Spleen (tissue), 11 donors: Measurements from ENCODE around the gene EIPR1. TPM values are rescaled to one million over a fixed set of nuclear protein-coding genes. Genes with fewer than 3 reads are reported as not detected.
"Not testable (repeated sequence)": the region's sequence is repeated elsewhere in the genome, so short reads cannot be mapped to it uniquely, and the experiment has no call there.

Experiments used
- DNase-seq: peaks from one replicate; pipeline ENCODE4 v3.0.0-alpha.2; 2020
- H3K27ac ChIP-seq, 8 donors: fragments of 200-600 bp; sonication (generic) in 7 of 8; 1 replicate in 4 of 8; 2 replicates in 4 of 8; pipeline versions ENCODE4 v1.5.0 to v1.8.0; 2016 to 2021; ENCODE audit warnings: inconsistent platforms in 4 of 8, mild to moderate bottlenecking in 4 of 8, moderate library complexity in 1 of 8
- H3K27me3 ChIP-seq, 7 donors: fragments of 200-600 bp; sonication (generic) in 6 of 7; replicated peaks in 1 of 7; 1 replicate in 4 of 7; 2 replicates in 3 of 7; pipeline versions ENCODE4 v1.5.0 to v1.8.0; 2016 to 2021; ENCODE audit warnings: inconsistent platforms in 3 of 7, mild to moderate bottlenecking in 1 of 7
- H3K36me3 ChIP-seq, 6 donors: fragments of 200-600 bp; sonication (generic) in 5 of 6; 1 replicate in 4 of 6; 2 replicates in 2 of 6; pipeline versions ENCODE4 v1.5.0 to v1.8.0; 2016 to 2021; ENCODE audit warnings: inconsistent platforms in 2 of 6
- H3K4me1 ChIP-seq, 6 donors: fragments of 200-600 bp; sonication (generic) in 5 of 6; 1 replicate in 3 of 6; 2 replicates in 3 of 6; pipeline versions ENCODE4 v1.5.0 to v1.8.0; 2016 to 2021; ENCODE audit warnings: inconsistent platforms in 3 of 6
- H3K4me3 ChIP-seq, 8 donors: fragments of 200-600 bp; sonication (generic) in 7 of 8; 1 replicate in 4 of 8; 2 replicates in 4 of 8; pipeline versions ENCODE4 v1.5.0 to v1.8.0; 2016 to 2021; ENCODE audit warnings: inconsistent platforms in 4 of 8, mild to moderate bottlenecking in 4 of 8, moderate library complexity in 2 of 8
- H3K9me3 ChIP-seq, 8 donors: fragments of 200-600 bp; sonication (generic) in 7 of 8; 1 replicate in 4 of 8; 2 replicates in 4 of 8; pipeline versions ENCODE4 v1.5.0 to v1.8.0; 2016 to 2021; ENCODE audit warnings: inconsistent platforms in 4 of 8
- CTCF ChIP-seq, 11 experiments: fragments of 200-600 bp in 7 of 11; fragments of 450-650 bp in 4 of 11; sonication (generic) in 4 of 11; IDR thresholded peaks in 8 of 11; conservative IDR thresholded peaks in 3 of 11; 1 replicate in 7 of 11; 2 replicates in 4 of 11; pipeline versions ENCODE4 v1.4.0 to v1.8.0; 2016 to 2021; ENCODE audit warnings: antibody characterized with exemption in 11 of 11, inconsistent platforms in 4 of 11, mild to moderate bottlenecking in 1 of 11
- POLR2A ChIP-seq, 3 donors: fragments of 450-650 bp; IDR thresholded peaks; one replicate each; pipeline ENCODE4 v1.5.1; 2017; ENCODE audit warnings: antibody characterized with exemption in 3 of 3, mild to moderate bottlenecking in 1 of 3
- POLR2AphosphoS5 ChIP-seq, 3 donors: sonication (generic); formaldehyde crosslinking; IDR thresholded peaks; one replicate each; pipeline ENCODE4 v1.5.1; 2017; ENCODE audit warnings: antibody characterized with exemption in 3 of 3
- WGBS, 5 donors: extraction: QIAGEN DNeasy Blood & Tissue Kit in 3 of 5; methylation state at CpG; one replicate each; pipeline versions ENCODE4 v1.1.5 to v1.1.7; 2013 to 2018; 5-methylcytosine and 5-hydroxymethylcytosine counted together
- intact Hi-C: fragments of 100-400 bp; cut with DNase I; formaldehyde crosslinking; loops from one replicate; pipeline ENCODE4 v1.15.0; 2023; ENCODE audit warnings: low total_unique reads
- polyA plus RNA-seq, 3 donors: library from polyadenylated mRNA; stranded (reverse); fragments of 200-250 nt; gene quantifications; one replicate each; pipeline ENCODE4 v1.2.1, GENCODE V29; 2013
- total RNA-seq, 7 donors: library from RNA; depleted of rRNA in 3 of 7; stranded (reverse); fragments of >200 nt in 3 of 7; fragmentation: NEBNext Ultra II Directional in 4 of 7; extraction: Animal tissue kit (Norgen Biotek cat#: 25700) in 4 of 7; gene quantifications; one replicate each; pipeline versions ENCODE4 v1.1.0 to v1.2.1, GENCODE V29; 2016 to 2021
- donor health status: healthy with polysubstance abuse.
- donor health status: DM: no; HTN: no; CAD: no; lungs with moderate emphysema.
- donor health status: DM: no; HTN: no; CAD: no.
- donor health status: Bipolar disorder and iron deficiency.
- donor health status: healthy.
- donor health status: DM: no; HTN: no; CAD: no.
- donor health status: DM: yes; HTN: yes; CAD: no.

The EIPR1 gene
- total and polyA plus RNA-seq, 10 donors, result 16.1 to 60.1 (median 26.3) TPM

GRCh38 chr2:3289171-3289515 is 88.5 kb downstream of the EIPR1 start:
- no peak for TF ChIP-seq POLR2AphosphoS5 (IDR thresholded peaks at IDR 0.05)
- no peak for TF ChIP-seq CTCF (IDR thresholded peaks at IDR 0.05 in 8 of 11, conservative IDR thresholded peaks at IDR 0.05 in 3 of 11)
- TF ChIP-seq POLR2A (IDR thresholded peaks at IDR 0.05), result no peak
- H3K4me1 ChIP-seq, result peaks cover 0 to 7% (median 0%) of the 10 kb centered on the region in 6 donors
- DNase-seq, result no peak
- no peak overlapping the region for H3K27ac ChIP-seq
- WGBS, 5 donors, result 94 to 95% (median 94%) methylated on average over 9 of the region's 9 CpGs
- H3K36me3 ChIP-seq, result peaks cover 0 to 28% (median 0%) of the 10 kb centered on the region in 6 donors
- H3K4me3 ChIP-seq, result no peak overlapping the region
- peaks cover 0 to 5% (median 0%) of the 10 kb centered on the region in 8 donors for H3K9me3 ChIP-seq
- intact Hi-C loops, result no loop called here
- no peaks in the 10 kb centered on the region for H3K27me3 ChIP-seq

- peak; percentile 69 for DNase-seq
- H3K36me3 ChIP-seq, result peaks cover 0 to 28% (median 0%) of the 10 kb centered on the region in 6 donors
- no peak overlapping the region for H3K4me3 ChIP-seq
- H3K9me3 ChIP-seq, result peaks cover 0 to 5% (median 0%) of the 10 kb centered on the region in 8 donors
- no peak overlapping the region for H3K27ac ChIP-seq
- WGBS, 5 donors, result 91 to 96% (median 92%) methylated on average over 20 of the region's 20 CpGs
- no peak for TF ChIP-seq CTCF (IDR thresholded peaks at IDR 0.05 in 8 of 11, conservative IDR thresholded peaks at IDR 0.05 in 3 of 11)
- intact Hi-C loops, result no loop called here
- H3K27me3 ChIP-seq, result no peaks in the 10 kb centered on the region
- peaks cover 0 to 7% (median 0%) of the 10 kb centered on the region in 6 donors for H3K4me1 ChIP-seq
These were observed 89.0 kb downstream of the EIPR1 start for GRCh38 chr2:3288470-3289170.

- Histone ChIP-seq H3K4me3 (no peak overlapping the region), H3K36me3 (peaks cover 0 to 28% (median 0%) of the 10 kb centered on the region in 6 donors), H3K27ac (no peak overlapping the region), H3K9me3 (peaks cover 0 to 5% (median 0%) of the 10 kb centered on the region in 8 donors), H3K4me1 (peaks cover 0 to 7% (median 0%) of the 10 kb centered on the region in 6 donors), H3K27me3 (no peaks in the 10 kb centered on the region)
- DNase-seq, result peak; percentile 69
- 87 to 98% (median 95%) methylated on average over 9 to 13 of the region's 13 CpGs for WGBS, 5 donors
- intact Hi-C loops, result no loop called here
- TF ChIP-seq POLR2A (IDR thresholded peaks at IDR 0.05) (no peak), POLR2AphosphoS5 (IDR thresholded peaks at IDR 0.05) (no peak), CTCF (IDR thresholded peaks at IDR 0.05 in 8 of 11, conservative IDR thresholded peaks at IDR 0.05 in 3 of 11) (no peak)
These were observed 89.7 kb downstream of the EIPR1 start for GRCh38 chr2:3287896-3288295.

GRCh38 chr2:3286646-3287036 is 91.0 kb downstream of the EIPR1 start:
- H3K27ac ChIP-seq, intact Hi-C loops, H3K27me3 ChIP-seq, H3K4me3 ChIP-seq, H3K4me1 ChIP-seq, H3K9me3 ChIP-seq, DNase-seq: not testable (repeated sequence)
- 86 to 96% (median 88%) methylated on average over 16 to 17 of the region's 17 CpGs for WGBS, 5 donors
- peaks cover 0 to 20% (median 0%) of the 10 kb centered on the region in 6 donors for H3K36me3 ChIP-seq
